ENCODE results near the gene ATP2C1.

ATP2C1 gene

GRCh38 chr3:130997289-130997688 lies 103.4 kb downstream of the ATP2C1 start:
- no peak overlapping the region for H3K9ac ChIP-seq (ENCODE audit: low read length)
- no peaks in the 10 kb centered on the region for H3K9me3 ChIP-seq (ENCODE audit: control insufficient read depth, low read depth, low read length)
- H3K27me3 ChIP-seq (ENCODE audit: control insufficient read depth, insufficient read depth, low read length), result no peaks in the 10 kb centered on the region
- no peaks in the 10 kb centered on the region for H3K4me1 ChIP-seq (ENCODE audit: control insufficient read depth, low read depth, low read length)
- H3K4me3 ChIP-seq (ENCODE audit: low read length), result no peak overlapping the region
- H3K27ac ChIP-seq (ENCODE audit: low read length), result no peak overlapping the region
- H3K36me3 ChIP-seq (ENCODE audit: control insufficient read depth, low read depth, low read length), result peaks cover 30% of the 10 kb centered on the region

GRCh38 chr3:131001071-131001470 lies 107.2 kb downstream of the ATP2C1 start:
- Histone ChIP-seq H3K9ac (ENCODE audit: low read length) (no peak overlapping the region), H3K27me3 (ENCODE audit: control insufficient read depth, insufficient read depth, low read length) (no peaks in the 10 kb centered on the region), H3K36me3 (ENCODE audit: control insufficient read depth, low read depth, low read length) (peaks cover 39% of the 10 kb centered on the region), H3K9me3 (ENCODE audit: control insufficient read depth, low read depth, low read length) (no peaks in the 10 kb centered on the region), H3K27ac (ENCODE audit: low read length) (no peak overlapping the region), H3K4me1 (ENCODE audit: control insufficient read depth, low read depth, low read length) (no peaks in the 10 kb centered on the region), H3K4me3 (ENCODE audit: low read length) (no peak overlapping the region)

GRCh38 chr3:131004603-131005002 lies 110.7 kb downstream of the ATP2C1 start:
- Histone ChIP-seq H3K9me3 (ENCODE audit: control insufficient read depth, low read depth, low read length) (no peaks in the 10 kb centered on the region), H3K27me3 (ENCODE audit: control insufficient read depth, insufficient read depth, low read length) (no peaks in the 10 kb centered on the region), H3K9ac (ENCODE audit: low read length) (no peak overlapping the region), H3K4me1 (ENCODE audit: control insufficient read depth, low read depth, low read length) (no peaks in the 10 kb centered on the region), H3K36me3 (ENCODE audit: control insufficient read depth, low read depth, low read length) (peaks cover 23% of the 10 kb centered on the region), H3K27ac (ENCODE audit: low read length) (no peak overlapping the region), H3K4me3 (ENCODE audit: low read length) (no peak overlapping the region)

- H3K36me3 ChIP-seq (ENCODE audit: control insufficient read depth, low read depth, low read length), result peaks cover 24% of the 10 kb centered on the region
- no peak overlapping the region for H3K9ac ChIP-seq (ENCODE audit: low read length)
- H3K27me3 ChIP-seq (ENCODE audit: control insufficient read depth, insufficient read depth, low read length), result no peaks in the 10 kb centered on the region
- H3K4me1 ChIP-seq (ENCODE audit: control insufficient read depth, low read depth, low read length), result no peaks in the 10 kb centered on the region
- H3K9me3 ChIP-seq (ENCODE audit: control insufficient read depth, low read depth, low read length), result no peaks in the 10 kb centered on the region
- H3K4me3 ChIP-seq (ENCODE audit: low read length), result no peak overlapping the region
- no peak overlapping the region for H3K27ac ChIP-seq (ENCODE audit: low read length)
Observed at GRCh38 chr3:131007256-131007655, 113.4 kb downstream of the ATP2C1 start.

- Histone ChIP-seq H3K9me3 (ENCODE audit: control insufficient read depth, low read depth, low read length) (no peaks in the 10 kb centered on the region), H3K27ac (ENCODE audit: low read length) (no peak overlapping the region), H3K4me1 (ENCODE audit: control insufficient read depth, low read depth, low read length) (no peaks in the 10 kb centered on the region), H3K27me3 (ENCODE audit: control insufficient read depth, insufficient read depth, low read length) (no peaks in the 10 kb centered on the region), H3K9ac (ENCODE audit: low read length) (no peak overlapping the region), H3K36me3 (ENCODE audit: control insufficient read depth, low read depth, low read length) (peaks cover 20% of the 10 kb centered on the region), H3K4me3 (ENCODE audit: low read length) (no peak overlapping the region)
Observed at GRCh38 chr3:131007782-131008181, 113.9 kb downstream of the ATP2C1 start.

GRCh38 chr3:131008326-131008725 lies 114.4 kb downstream of the ATP2C1 start:
- H3K9ac ChIP-seq (ENCODE audit: low read length), result no peak overlapping the region
- no peaks in the 10 kb centered on the region for H3K27me3 ChIP-seq (ENCODE audit: control insufficient read depth, insufficient read depth, low read length)
- no peaks in the 10 kb centered on the region for H3K9me3 ChIP-seq (ENCODE audit: control insufficient read depth, low read depth, low read length)
- no peaks in the 10 kb centered on the region for H3K4me1 ChIP-seq (ENCODE audit: control insufficient read depth, low read depth, low read length)
- H3K4me3 ChIP-seq (ENCODE audit: low read length), result no peak overlapping the region
- peaks cover 20% of the 10 kb centered on the region for H3K36me3 ChIP-seq (ENCODE audit: control insufficient read depth, low read depth, low read length)
- H3K27ac ChIP-seq (ENCODE audit: low read length), result no peak overlapping the region

- Histone ChIP-seq H3K36me3 (ENCODE audit: control insufficient read depth, low read depth, low read length) (peaks cover 26% of the 10 kb centered on the region), H3K27ac (ENCODE audit: low read length) (no peak overlapping the region), H3K4me3 (ENCODE audit: low read length) (no peak overlapping the region), H3K9ac (ENCODE audit: low read length) (no peak overlapping the region), H3K27me3 (ENCODE audit: control insufficient read depth, insufficient read depth, low read length) (no peaks in the 10 kb centered on the region), H3K4me1 (ENCODE audit: control insufficient read depth, low read depth, low read length) (no peaks in the 10 kb centered on the region), H3K9me3 (ENCODE audit: control insufficient read depth, low read depth, low read length) (no peaks in the 10 kb centered on the region)
Observed at GRCh38 chr3:131009698-131010097, 115.8 kb downstream of the ATP2C1 start.

- Histone ChIP-seq H3K36me3 (ENCODE audit: control insufficient read depth, low read depth, low read length) (peaks cover 21% of the 10 kb centered on the region), H3K4me1 (ENCODE audit: control insufficient read depth, low read depth, low read length) (no peaks in the 10 kb centered on the region), H3K9ac (ENCODE audit: low read length) (no peak overlapping the region), H3K27ac (ENCODE audit: low read length) (no peak overlapping the region), H3K9me3 (ENCODE audit: control insufficient read depth, low read depth, low read length) (no peaks in the 10 kb centered on the region), H3K27me3 (ENCODE audit: control insufficient read depth, insufficient read depth, low read length) (no peaks in the 10 kb centered on the region), H3K4me3 (ENCODE audit: low read length) (no peak overlapping the region)
Observed at GRCh38 chr3:131018970-131019369, 125.1 kb downstream of the ATP2C1 start.

- no peaks in the 10 kb centered on the region for H3K9me3 ChIP-seq (ENCODE audit: control insufficient read depth, low read depth, low read length)
- H3K9ac ChIP-seq (ENCODE audit: low read length), result no peak overlapping the region
- H3K27ac ChIP-seq (ENCODE audit: low read length), result no peak overlapping the region
- peaks cover 14% of the 10 kb centered on the region for H3K36me3 ChIP-seq (ENCODE audit: control insufficient read depth, low read depth, low read length)
- no peaks in the 10 kb centered on the region for H3K27me3 ChIP-seq (ENCODE audit: control insufficient read depth, insufficient read depth, low read length)
- H3K4me3 ChIP-seq (ENCODE audit: low read length), result no peak overlapping the region
- no peaks in the 10 kb centered on the region for H3K4me1 ChIP-seq (ENCODE audit: control insufficient read depth, low read depth, low read length)
Observed at GRCh38 chr3:131020122-131020693, 126.3 kb downstream of the ATP2C1 start.

- H3K4me1 ChIP-seq (ENCODE audit: control insufficient read depth, low read depth, low read length), result peaks cover 4% of the 10 kb centered on the region
- H3K9ac ChIP-seq (ENCODE audit: low read length), result no peak overlapping the region
- peak overlapping the region; percentile 70 for H3K4me3 ChIP-seq (ENCODE audit: low read length)
- H3K27me3 ChIP-seq (ENCODE audit: control insufficient read depth, insufficient read depth, low read length), result no peaks in the 10 kb centered on the region
- no peaks in the 10 kb centered on the region for H3K9me3 ChIP-seq (ENCODE audit: control insufficient read depth, low read depth, low read length)
- peaks cover 3% of the 10 kb centered on the region for H3K36me3 ChIP-seq (ENCODE audit: control insufficient read depth, low read depth, low read length)
- no peak overlapping the region for H3K27ac ChIP-seq (ENCODE audit: low read length)
Observed at GRCh38 chr3:131025539-131025938, 131.7 kb downstream of the ATP2C1 start.

GRCh38 chr3:131026321-131027151 lies 132.7 kb downstream of the ATP2C1 start, which contains the start of the genes ASTE1 and NEK11:
Gene ASTE1 (minus strand): TSS chr3:131026825. CDS start chr3:131025306, 1,519 bp downstream.
Gene NEK11 (plus strand): TSS chr3:131026877. CDS start chr3:131029709, 2,832 bp downstream.
- H3K4me3 ChIP-seq (ENCODE audit: low read length), result peak within 1 kb of the TSS; percentile 70
- no peaks in the 10 kb centered on the region for H3K9me3 ChIP-seq (ENCODE audit: control insufficient read depth, low read depth, low read length)
- H3K27ac ChIP-seq (ENCODE audit: low read length), result peak within 1 kb of the TSS; percentile 83
- no peaks in the 10 kb centered on the region for H3K27me3 ChIP-seq (ENCODE audit: control insufficient read depth, insufficient read depth, low read length)
- peaks cover 4% of the 10 kb centered on the region for H3K4me1 ChIP-seq (ENCODE audit: control insufficient read depth, low read depth, low read length)
- H3K36me3 ChIP-seq (ENCODE audit: control insufficient read depth, low read depth, low read length), result peaks cover 3% of the 10 kb centered on the region
- peak within 1 kb of the TSS; percentile 73 for H3K9ac ChIP-seq (ENCODE audit: low read length)

GRCh38 chr3:131028844-131029243 lies 135.0 kb downstream of the ATP2C1 start:
- H3K4me1 ChIP-seq (ENCODE audit: control insufficient read depth, low read depth, low read length), result peaks cover 4% of the 10 kb centered on the region
- no peak overlapping the region for H3K4me3 ChIP-seq (ENCODE audit: low read length)
- H3K27me3 ChIP-seq (ENCODE audit: control insufficient read depth, insufficient read depth, low read length), result no peaks in the 10 kb centered on the region
- peaks cover 3% of the 10 kb centered on the region for H3K36me3 ChIP-seq (ENCODE audit: control insufficient read depth, low read depth, low read length)
- no peak overlapping the region for H3K9ac ChIP-seq (ENCODE audit: low read length)
- H3K9me3 ChIP-seq (ENCODE audit: control insufficient read depth, low read depth, low read length), result no peaks in the 10 kb centered on the region
- H3K27ac ChIP-seq (ENCODE audit: low read length), result no peak overlapping the region
